Effector memory CD8-positive, alpha-beta T cell (primary cell): Measurements from ENCODE around the gene PANX2.

ENCODE experiments used
- ATAC-seq: fragments of 150-1000 bp; cut with Tn5 transposase; replicated peaks from 2 replicates; pipeline ENCODE4 v1.10.0; 2021; ENCODE audit warnings: mild to moderate bottlenecking, moderate library complexity
- DNase-seq, 3 experiments: peaks; one replicate each; pipeline ENCODE4 v3.0.0; 2021
- H3K27ac Mint-ChIP-seq, 2 donors: one replicate each; pipeline ENCODE4 v1.8.0; 2022; ENCODE audit warnings: mild to moderate bottlenecking in 2 of 2, mixed read lengths in 2 of 2, moderate library complexity in 2 of 2
- H3K27me3 Mint-ChIP-seq, 2 donors: one replicate each; pipeline ENCODE4 v1.8.0; 2022; ENCODE audit warnings: mixed read lengths in 2 of 2
- H3K36me3 Mint-ChIP-seq: one replicate; pipeline ENCODE4 v1.8.0; 2022; ENCODE audit warnings: mild to moderate bottlenecking, moderate library complexity, mixed read lengths; ENCODE audit not compliant: insufficient read depth
- H3K4me1 Mint-ChIP-seq, 2 donors: one replicate each; pipeline ENCODE4 v1.8.0; 2022; ENCODE audit warnings: low read depth in 2 of 2, mixed read lengths in 2 of 2
- H3K4me3 Mint-ChIP-seq, 2 donors: one replicate each; pipeline ENCODE4 v1.8.0; 2022; ENCODE audit warnings: mild to moderate bottlenecking in 2 of 2, mixed read lengths in 2 of 2, moderate library complexity in 2 of 2
- H3K9me3 Mint-ChIP-seq, 2 donors: one replicate each; pipeline ENCODE4 v1.8.0; 2022; ENCODE audit warnings: mixed read lengths in 2 of 2

The PANX2 gene

DNA sequence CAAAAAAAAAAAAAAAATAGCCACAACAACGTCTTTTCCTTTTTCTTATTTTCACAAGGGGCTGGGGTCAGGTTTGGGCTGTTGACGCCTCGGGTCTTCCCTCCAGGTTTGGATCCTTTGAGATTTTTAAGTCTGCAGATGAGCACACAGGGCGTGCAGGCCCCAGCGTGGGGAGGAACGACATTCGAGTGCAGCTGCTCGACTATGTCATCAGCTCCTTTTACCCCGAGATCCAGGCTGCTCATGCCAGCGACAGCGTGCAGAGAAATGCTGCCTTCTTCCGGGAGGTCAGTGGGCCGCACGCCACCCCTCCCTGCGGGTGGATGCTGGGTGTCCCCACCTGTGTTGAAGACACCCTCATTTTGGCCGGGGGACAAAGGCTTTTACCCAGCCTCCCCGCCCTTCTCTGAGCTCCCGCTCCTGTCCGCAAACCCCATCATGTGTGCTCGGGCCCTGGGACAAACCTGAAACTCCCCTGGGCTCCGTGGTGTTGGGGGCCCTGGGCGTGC, 38.0 kb downstream of the PANX2 start:
- DNase-seq (no peak), ATAC-seq (no peak)
- H3K27ac Mint-ChIP-seq, result no peak overlapping the region
- H3K4me3 Mint-ChIP-seq, result no peak overlapping the region
- no peaks in the 10 kb centered on the region for H3K9me3 Mint-ChIP-seq
- H3K4me1 Mint-ChIP-seq, result peaks cover 19 to 27% of the 10 kb centered on the region in 2 donors
- no peaks in the 10 kb centered on the region for H3K27me3 Mint-ChIP-seq
- peaks cover 42% of the 10 kb centered on the region for H3K36me3 Mint-ChIP-seq

DNA sequence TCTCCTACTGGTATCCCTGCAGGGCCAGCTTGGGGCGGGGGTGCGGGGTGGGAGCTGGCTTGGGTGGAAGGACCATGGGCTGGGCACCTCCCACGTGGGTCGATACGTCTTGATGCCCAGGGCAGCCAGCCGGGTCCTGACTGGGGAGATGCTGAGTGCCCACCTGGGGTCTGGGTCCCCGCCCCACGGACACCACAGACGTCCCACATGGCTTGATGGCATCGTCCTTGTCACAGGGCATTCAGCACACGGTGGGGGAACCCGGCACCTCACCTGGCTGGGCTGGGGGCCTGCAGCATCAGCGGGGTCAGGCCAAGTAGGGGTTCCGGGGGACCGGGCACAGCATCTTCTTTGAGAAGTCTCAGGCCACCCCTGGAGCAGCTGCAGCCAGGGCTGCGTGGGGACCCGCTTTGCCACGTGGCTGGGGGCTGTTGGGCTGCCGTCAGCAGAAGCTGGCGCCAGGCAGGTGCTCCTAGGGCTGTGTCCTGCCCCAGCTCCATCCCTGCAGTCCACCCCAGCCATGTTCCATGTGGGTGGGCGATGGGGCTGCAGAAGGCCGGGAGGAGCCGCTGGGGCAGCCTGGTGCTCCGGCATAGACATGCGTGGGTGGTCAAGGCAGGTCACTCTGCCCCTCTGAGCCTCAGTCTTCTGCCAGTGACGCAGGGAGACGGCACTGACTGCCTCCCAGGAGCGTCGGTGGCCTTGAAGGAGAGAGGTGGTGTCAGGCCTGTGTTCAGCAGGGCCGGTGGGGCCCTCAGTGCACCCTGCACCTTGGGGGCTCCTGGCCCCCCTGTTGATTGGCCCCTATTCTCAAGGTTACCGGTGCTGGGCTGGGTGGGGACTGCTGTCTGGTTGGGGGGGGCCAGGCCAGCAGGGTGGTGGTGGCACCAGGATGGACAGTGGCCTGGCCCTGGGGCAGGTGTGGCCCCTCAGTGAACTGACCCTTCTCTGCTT, 38.7 kb downstream of the PANX2 start:
- H3K9me3 Mint-ChIP-seq, result no peaks in the 10 kb centered on the region
- H3K36me3 Mint-ChIP-seq, result peaks cover 43% of the 10 kb centered on the region
- ATAC-seq (peak; percentile 36), DNase-seq (no peak)
- peaks cover 19 to 33% of the 10 kb centered on the region in 2 donors for H3K4me1 Mint-ChIP-seq
- H3K27me3 Mint-ChIP-seq, result no peaks in the 10 kb centered on the region
- H3K4me3 Mint-ChIP-seq, result no peak overlapping the region
- H3K27ac Mint-ChIP-seq, result peak overlapping the region; percentile 6 to 36

DNA sequence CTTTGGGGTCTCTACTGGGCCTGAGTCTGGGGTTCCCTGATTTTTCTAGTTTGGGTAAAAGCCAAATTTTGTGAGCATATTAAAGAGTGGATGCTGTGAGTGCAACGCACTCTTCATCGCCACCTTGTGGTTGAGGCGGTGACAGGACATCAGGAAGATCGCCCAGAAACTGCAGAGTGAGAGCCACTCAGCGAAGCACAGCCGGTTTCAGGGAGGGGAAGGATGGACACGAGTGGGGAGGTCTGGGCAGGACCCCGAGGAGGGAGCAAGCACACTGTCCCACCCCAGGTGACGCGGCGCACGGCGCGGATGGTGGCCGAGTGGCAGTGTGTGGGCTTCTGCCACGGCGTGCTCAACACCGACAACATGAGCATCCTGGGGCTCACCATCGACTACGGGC, 39.4 kb downstream of the PANX2 start:
- no peaks in the 10 kb centered on the region for H3K27me3 Mint-ChIP-seq
- no peak overlapping the region for H3K4me3 Mint-ChIP-seq
- H3K27ac Mint-ChIP-seq, result peak overlapping the region; percentile 6 to 36
- no peaks in the 10 kb centered on the region for H3K9me3 Mint-ChIP-seq
- peaks cover 45% of the 10 kb centered on the region for H3K36me3 Mint-ChIP-seq
- peak; percentile 67 to 69 (median 67) for DNase-seq
- ATAC-seq, result peak; percentile 84
- peaks cover 15 to 32% of the 10 kb centered on the region in 2 donors for H3K4me1 Mint-ChIP-seq

DNA sequence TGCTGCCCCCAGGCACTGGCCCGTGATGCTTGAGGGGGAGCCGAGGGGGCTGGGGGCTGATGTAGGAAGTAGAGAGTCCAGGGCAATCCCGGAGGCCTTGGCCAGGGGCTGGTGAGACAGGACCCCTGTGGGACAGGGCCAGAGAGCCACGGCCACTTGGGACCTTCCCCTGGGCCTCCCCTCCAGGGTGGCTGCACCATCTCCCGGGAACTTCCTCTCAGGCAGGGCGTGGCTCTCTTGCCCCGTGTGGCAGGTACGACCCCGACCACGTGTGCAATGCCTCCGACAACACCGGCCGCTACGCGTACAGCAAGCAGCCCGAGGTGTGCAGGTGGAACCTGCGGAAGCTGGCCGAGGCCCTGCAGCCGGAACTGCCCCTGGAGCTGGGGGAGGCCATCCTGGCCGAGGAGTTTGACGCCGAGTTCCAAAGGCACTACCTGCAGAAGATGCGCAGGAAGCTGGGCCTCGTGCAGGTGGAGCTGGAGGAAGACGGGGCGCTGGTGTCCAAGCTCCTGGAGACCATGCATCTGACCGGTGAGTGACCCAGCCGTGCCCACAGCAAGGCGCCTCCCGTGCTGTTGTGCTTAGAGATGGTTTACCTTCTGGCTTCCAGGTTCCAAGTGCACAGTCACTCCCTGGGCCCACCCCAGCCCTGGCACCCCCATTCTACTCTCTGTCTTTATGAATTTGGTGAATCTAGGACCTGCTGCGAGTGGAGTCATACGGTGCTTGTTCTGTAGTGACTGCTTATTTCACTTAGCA, 40.0 kb downstream of the PANX2 start:
- ATAC-seq (no peak), DNase-seq (no peak)
- H3K27ac Mint-ChIP-seq, result peak overlapping the region; percentile 6 to 36
- no peaks in the 10 kb centered on the region for H3K27me3 Mint-ChIP-seq
- no peak overlapping the region for H3K4me3 Mint-ChIP-seq
- H3K4me1 Mint-ChIP-seq, result peaks cover 12 to 31% of the 10 kb centered on the region in 2 donors
- H3K36me3 Mint-ChIP-seq, result peaks cover 52% of the 10 kb centered on the region
- no peaks in the 10 kb centered on the region for H3K9me3 Mint-ChIP-seq

DNA sequence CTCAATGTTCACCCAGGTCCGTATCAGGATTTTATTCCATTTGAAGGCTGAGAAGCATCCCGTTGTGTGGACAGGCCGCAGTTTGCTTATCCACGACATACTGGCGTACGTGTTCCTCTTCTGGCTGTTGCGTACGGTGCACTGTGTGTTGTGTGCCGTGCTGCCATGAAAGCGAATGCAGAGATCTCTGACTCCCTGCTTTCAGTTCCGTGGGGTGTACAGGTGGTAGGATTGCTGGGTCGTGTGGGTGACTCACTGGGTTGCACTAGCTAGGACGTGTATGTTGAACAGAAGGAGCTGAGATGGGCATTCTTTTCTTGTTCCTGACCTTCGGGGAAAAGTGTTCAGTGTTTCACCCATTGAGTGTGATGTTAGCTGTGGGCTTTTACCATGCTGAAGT, 40.6 kb downstream of the PANX2 start:
- ATAC-seq (no peak), DNase-seq (no peak)
- peaks cover 12 to 31% of the 10 kb centered on the region in 2 donors for H3K4me1 Mint-ChIP-seq
- no peak overlapping the region for H3K4me3 Mint-ChIP-seq
- H3K36me3 Mint-ChIP-seq, result peaks cover 57% of the 10 kb centered on the region
- H3K27ac Mint-ChIP-seq, result no peak overlapping the region
- no peaks in the 10 kb centered on the region for H3K9me3 Mint-ChIP-seq
- no peaks in the 10 kb centered on the region for H3K27me3 Mint-ChIP-seq

DNA sequence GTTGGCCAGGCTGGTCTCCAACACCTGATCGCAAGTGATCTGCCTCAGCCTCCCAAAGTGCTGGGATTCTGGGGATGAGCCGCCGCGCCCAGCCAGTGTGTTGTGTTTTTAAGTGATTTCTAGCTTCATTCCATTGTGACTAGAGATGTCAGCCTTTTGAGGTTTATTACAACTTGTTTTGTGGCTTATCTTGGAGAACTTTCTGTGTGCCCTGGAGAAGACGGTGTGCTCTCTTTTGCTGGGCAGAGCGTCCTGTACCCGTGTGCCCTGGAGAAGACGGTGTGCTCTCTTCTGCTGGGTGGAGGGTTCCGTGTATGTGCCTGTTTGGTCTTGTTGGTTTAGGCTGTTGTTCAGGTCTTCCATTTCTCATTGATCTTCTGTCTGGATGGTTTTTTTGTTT, 42.7 kb downstream of the PANX2 start:
- Mint-ChIP-seq H3K36me3 (peaks cover 70% of the 10 kb centered on the region), H3K9me3 (no peaks in the 10 kb centered on the region), H3K4me3 (no peak overlapping the region), H3K27ac (peak overlapping the region in 1 of 2 donors; percentile 52), H3K4me1 (peaks cover 12 to 31% of the 10 kb centered on the region in 2 donors), H3K27me3 (no peaks in the 10 kb centered on the region)
- ATAC-seq (no peak), DNase-seq (no peak)

DNA sequence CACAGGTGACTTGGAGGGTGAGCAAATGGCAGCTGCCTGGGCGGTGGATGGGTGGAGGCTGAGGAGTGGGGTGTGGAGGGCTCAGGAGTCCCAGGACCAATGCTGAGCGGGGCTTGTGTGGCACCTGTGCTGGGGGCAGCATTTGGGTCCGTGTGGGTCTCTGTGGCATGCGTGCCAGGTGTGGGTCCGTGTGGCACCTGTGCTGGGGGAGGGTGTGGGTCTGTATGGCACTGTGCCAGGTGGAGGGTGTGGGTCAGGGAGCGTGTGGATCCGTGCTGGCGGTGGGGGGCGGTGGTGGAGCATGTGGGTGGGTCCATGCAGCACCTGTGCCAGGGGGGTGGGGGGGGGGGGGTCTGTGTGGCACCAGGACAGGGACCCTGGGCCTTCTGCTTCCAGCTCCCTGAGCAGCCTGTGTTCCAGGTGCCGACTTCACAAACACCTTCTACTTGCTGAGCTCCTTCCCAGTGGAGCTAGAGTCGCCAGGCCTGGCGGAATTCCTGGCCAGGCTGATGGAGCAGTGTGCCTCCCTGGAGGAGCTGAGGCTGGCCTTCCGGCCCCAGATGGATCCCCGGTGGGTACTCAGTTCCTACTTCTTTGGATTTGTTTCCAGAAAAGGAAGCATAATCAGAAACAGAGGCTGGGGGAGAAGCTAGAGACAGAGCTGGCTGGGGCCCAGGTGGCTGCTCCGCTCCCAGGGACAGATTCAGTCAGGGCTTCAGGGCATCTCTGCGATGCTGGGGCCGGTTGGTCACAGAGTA, 44.9 kb downstream of the PANX2 start:
- Mint-ChIP-seq H3K4me1 (peaks cover 9 to 25% of the 10 kb centered on the region in 2 donors), H3K4me3 (peak overlapping the region in 1 of 2 donors; percentile 54), H3K36me3 (peaks cover 75% of the 10 kb centered on the region), H3K9me3 (no peaks in the 10 kb centered on the region), H3K27me3 (no peaks in the 10 kb centered on the region), H3K27ac (peak overlapping the region; percentile 33 to 84)
- DNase-seq, result no peak
- no peak for ATAC-seq

DNA sequence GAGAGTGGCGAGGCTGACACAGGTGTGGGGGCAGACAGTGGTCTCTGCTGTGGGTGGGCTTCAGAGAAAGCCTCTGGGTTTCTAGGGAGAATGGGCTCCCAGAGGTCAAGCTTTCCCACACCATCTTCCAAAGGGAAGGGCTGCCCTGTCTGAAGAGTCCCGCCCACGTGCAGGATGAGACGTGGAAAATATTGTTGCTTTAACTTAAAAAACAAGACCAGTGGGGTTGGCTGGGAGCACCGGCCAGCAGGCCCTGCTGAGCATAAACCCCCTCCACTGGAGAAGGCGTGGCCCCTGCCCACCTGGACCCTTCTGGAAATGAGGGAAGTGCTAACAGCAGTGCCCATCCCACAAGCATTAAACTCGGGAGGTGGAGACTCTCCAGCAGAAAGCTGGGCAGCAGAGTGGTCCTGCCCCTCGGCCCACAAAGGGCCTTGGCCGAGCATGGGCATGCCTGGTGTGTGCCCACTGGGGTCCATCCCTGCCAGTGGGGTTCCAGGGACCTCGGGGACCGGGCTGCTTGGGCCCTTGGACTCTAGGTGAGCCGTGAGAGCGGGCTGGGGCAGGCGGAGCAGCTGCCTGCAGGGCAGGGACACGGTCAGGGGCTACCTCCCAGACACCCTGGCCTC, 45.6 kb downstream of the PANX2 start:
- DNase-seq, result no peak
- Mint-ChIP-seq H3K27me3 (no peaks in the 10 kb centered on the region), H3K4me1 (peaks cover 9 to 25% of the 10 kb centered on the region in 2 donors), H3K36me3 (peaks cover 81% of the 10 kb centered on the region), H3K9me3 (no peaks in the 10 kb centered on the region), H3K27ac (peak overlapping the region in 1 of 2 donors; percentile 84), H3K4me3 (peak overlapping the region in 1 of 2 donors; percentile 6)
- ATAC-seq, result no peak

DNA sequence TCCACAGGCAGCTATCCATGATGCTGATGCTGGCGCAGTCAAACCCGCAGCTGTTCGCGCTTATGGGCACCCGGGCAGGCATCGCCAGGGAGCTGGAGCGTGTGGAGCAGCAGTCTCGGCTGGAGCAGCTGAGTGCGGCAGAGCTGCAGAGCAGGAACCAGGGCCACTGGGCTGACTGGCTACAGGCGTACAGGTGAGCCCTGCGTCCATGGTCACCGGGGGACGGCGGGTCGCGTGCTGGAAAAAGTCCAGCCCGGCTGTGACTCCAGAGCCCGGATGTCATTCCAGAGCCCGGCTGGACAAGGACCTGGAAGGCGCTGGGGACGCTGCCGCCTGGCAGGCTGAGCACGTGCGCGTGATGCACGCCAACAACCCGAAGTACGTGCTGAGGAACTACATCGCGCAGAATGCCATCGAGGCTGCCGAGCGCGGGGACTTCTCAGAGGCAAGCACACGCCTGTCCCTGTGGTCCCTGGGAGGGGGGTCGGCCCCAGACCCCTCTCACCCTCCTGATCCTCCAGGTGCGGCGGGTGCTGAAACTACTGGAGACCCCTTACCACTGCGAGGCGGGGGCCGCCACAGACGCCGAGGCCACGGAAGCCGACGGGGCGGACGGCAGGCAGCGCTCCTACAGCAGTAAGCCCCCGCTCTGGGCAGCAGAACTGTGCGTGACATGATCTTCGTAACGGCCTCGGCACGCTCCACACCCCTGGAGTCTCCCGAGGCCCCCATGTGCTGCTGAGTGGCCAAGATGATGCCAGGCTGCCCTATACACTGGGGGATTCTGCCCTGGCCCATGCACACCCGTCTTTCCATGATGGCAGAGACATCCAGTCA, 46.4 kb downstream of the PANX2 start:
- H3K4me3 Mint-ChIP-seq, result no peak overlapping the region
- peak overlapping the region in 1 of 2 donors; percentile 87 for H3K27ac Mint-ChIP-seq
- no peak for DNase-seq
- H3K9me3 Mint-ChIP-seq, result no peaks in the 10 kb centered on the region
- H3K4me1 Mint-ChIP-seq, result peaks cover 9 to 25% of the 10 kb centered on the region in 2 donors
- no peak for ATAC-seq
- peaks cover 83% of the 10 kb centered on the region for H3K36me3 Mint-ChIP-seq
- no peaks in the 10 kb centered on the region for H3K27me3 Mint-ChIP-seq

DNA sequence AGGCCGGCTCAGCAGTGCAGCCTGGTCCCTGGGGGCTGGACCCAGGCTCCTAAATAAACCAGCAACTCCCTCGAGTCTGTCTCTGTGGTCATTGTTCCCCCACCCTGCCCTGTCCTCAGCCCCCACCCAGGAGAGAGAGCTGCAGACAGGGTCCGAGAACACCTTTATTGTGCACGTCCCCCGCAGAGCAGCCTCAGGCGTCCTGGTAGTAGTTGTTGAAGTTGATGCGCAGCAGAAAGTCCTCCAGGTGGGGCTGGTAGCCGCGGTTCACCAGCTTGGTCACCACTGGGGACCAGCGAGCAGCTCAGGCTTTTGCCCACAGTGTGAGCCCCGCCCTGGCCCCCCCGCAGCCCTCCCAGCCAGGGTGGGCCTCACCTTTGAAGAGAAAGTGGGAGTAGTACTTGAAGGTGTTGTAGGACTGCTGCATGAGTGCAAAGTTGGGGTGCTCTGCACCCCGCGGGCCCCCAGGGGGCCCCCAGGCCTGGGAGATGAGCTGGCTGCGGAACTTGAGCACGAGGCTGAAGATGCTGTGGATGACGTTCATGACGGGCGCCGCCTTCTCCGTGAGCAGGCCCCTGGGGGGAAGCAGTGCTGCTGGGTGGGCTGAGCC, 47.1 kb downstream of the PANX2 start:
- ATAC-seq (no peak), DNase-seq (no peak)
- Mint-ChIP-seq H3K36me3 (peaks cover 81% of the 10 kb centered on the region), H3K27ac (peak overlapping the region in 1 of 2 donors; percentile 87), H3K4me1 (peaks cover 6 to 22% of the 10 kb centered on the region in 2 donors), H3K4me3 (no peak overlapping the region), H3K9me3 (no peaks in the 10 kb centered on the region), H3K27me3 (no peaks in the 10 kb centered on the region)

DNA sequence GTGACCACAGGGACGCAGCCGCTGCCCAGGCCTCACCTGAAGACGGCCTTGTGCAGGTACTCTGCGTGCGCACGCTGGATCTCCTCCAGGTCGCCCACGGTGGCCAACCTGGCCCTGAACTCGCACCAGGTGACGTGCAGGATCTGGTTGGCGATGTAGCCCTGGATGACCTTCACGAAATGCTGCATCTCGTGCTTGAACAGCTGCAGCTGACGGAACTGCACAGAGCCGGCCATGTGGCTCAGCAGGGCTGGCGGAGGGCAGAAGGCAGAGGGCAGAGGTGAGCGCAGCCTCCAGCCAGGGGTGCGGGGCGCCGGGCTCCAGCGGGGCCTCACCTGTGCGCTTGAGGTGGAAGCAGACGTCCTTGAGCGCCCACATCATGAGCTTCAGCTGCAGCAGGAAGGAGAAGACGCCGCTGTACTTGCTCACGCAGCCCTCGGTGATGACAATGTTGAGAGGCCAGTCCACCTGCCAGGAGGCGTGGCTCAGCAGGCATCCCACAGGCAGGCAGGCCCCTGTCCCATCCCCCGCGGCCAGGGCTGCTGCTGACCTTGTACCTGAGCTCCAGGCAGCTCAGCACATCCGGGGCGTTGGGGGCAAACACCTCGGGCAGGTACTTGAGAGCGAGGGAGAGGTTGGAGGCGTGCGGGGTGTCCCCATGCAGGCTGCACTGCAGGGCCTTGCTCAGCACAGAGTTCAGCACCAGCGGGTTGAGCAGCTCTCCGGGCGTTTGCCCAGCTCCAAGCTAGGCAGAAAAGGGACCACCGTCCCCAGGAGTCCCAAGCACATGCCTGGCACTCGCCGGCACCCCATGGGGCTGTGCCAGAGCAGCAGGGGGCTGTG, 47.8 kb downstream of the PANX2 start:
- H3K9me3 Mint-ChIP-seq, result no peaks in the 10 kb centered on the region
- DNase-seq (no peak), ATAC-seq (no peak)
- peaks cover 2 to 14% of the 10 kb centered on the region in 2 donors for H3K4me1 Mint-ChIP-seq
- H3K36me3 Mint-ChIP-seq, result peaks cover 77% of the 10 kb centered on the region
- no peak overlapping the region for H3K4me3 Mint-ChIP-seq
- peak overlapping the region in 1 of 2 donors; percentile 87 for H3K27ac Mint-ChIP-seq
- H3K27me3 Mint-ChIP-seq, result no peaks in the 10 kb centered on the region
